WTC11 (cell line): ENCODE measurements around the gene COBL. TPM values are rescaled to one million over a fixed set of nuclear protein-coding genes. Genes with fewer than 3 reads are reported as not detected.

Source experiments
- ATAC-seq: fragments of 200-7000 bp; cut with Tn5 transposase; 2 replicates; pipeline ENCODE4 v1.10.0; 2021; ENCODE audit warnings: mild to moderate bottlenecking, moderate library complexity
- CTCF ChIA-PET: fragments of 300-600 bp; sonication (Branson Sonifier 250); formaldehyde crosslinking; loops from one replicate; lab custom pipeline; 2021; ENCODE audit warnings: antibody characterized with exemption; lab: Charles Lee
- POLR2A ChIA-PET: fragments of 350-600 bp; sonication (Branson Sonifier 250); formaldehyde crosslinking; loops from one replicate; lab custom pipeline; 2021; ENCODE audit warnings: antibody characterized with exemption; lab: Charles Lee
- DNase-seq: peaks from one replicate; pipeline ENCODE4 v3.0.0; 2021; ENCODE audit warnings: low spot score
- H3K27ac Mint-ChIP-seq: 2 replicates; pipeline ENCODE4 v1.8.0; 2021; ENCODE audit warnings: mixed read lengths
- H3K27me3 Mint-ChIP-seq: 2 replicates; pipeline ENCODE4 v1.8.0; 2021; ENCODE audit warnings: low read depth, mild to moderate bottlenecking, moderate library complexity, mixed read lengths
- H3K36me3 Mint-ChIP-seq: 2 replicates; pipeline ENCODE4 v1.8.0; 2021; ENCODE audit warnings: mixed read lengths
- H3K4me1 Mint-ChIP-seq: 2 replicates; pipeline ENCODE4 v1.8.0; 2022; ENCODE audit warnings: mixed read lengths
- H3K4me3 Mint-ChIP-seq: 2 replicates; pipeline ENCODE4 v1.8.0; 2021; ENCODE audit warnings: mild to moderate bottlenecking, moderate library complexity, mixed read lengths
- H3K9me3 Mint-ChIP-seq: 2 replicates; pipeline ENCODE4 v1.8.0; 2021; ENCODE audit warnings: mixed read lengths
- AFF4 ChIP-seq: sonication (generic); formaldehyde crosslinking; IDR thresholded peaks from 2 replicates; pipeline ENCODE4 v1.8.1; 2023; ENCODE audit warnings: mild to moderate bottlenecking, missing genetic modification reagents, borderline replicate concordance
- ATF2 ChIP-seq: sonication (generic); formaldehyde crosslinking; IDR thresholded peaks from 2 replicates; pipeline ENCODE4 v1.8.1; 2022; ENCODE audit warnings: low read depth, missing genetic modification reagents, borderline replicate concordance
- E2F5 ChIP-seq: sonication (generic); formaldehyde crosslinking; IDR thresholded peaks from 2 replicates; pipeline ENCODE4 v1.8.1; 2022; ENCODE audit warnings: mild to moderate bottlenecking, moderate library complexity, missing genetic modification reagents
- ELF4 ChIP-seq: sonication (generic); formaldehyde crosslinking; IDR thresholded peaks from 2 replicates; pipeline ENCODE4 v1.8.1; 2022; ENCODE audit warnings: low read depth, mild to moderate bottlenecking, moderate library complexity, missing genetic modification reagents
- EMX1 ChIP-seq: fragments of 250-450 bp; sonication (Bioruptor Pico); IDR thresholded peaks from 2 replicates; pipeline ENCODE4 v1.8.0; 2021; ENCODE audit warnings: mild to moderate bottlenecking
- GRHL2 ChIP-seq: fragments of 250-450 bp; sonication (Bioruptor Pico); IDR thresholded peaks from 2 replicates; pipeline ENCODE4 v1.8.0; 2022; ENCODE audit warnings: mild to moderate bottlenecking, moderate library complexity; ENCODE audit not compliant: insufficient replicate concordance, severe bottlenecking
- MXD4 ChIP-seq: fragments of 250-450 bp; sonication (Bioruptor Pico); IDR thresholded peaks from 2 replicates; pipeline ENCODE4 v1.8.0; 2021; ENCODE audit warnings: mild to moderate bottlenecking, moderate library complexity, borderline replicate concordance
- MYBL2 ChIP-seq: sonication (generic); formaldehyde crosslinking; IDR thresholded peaks from 2 replicates; pipeline ENCODE4 v1.8.1; 2023; ENCODE audit warnings: mild to moderate bottlenecking, moderate library complexity, missing genetic modification reagents
- NR1H2 ChIP-seq: sonication (generic); formaldehyde crosslinking; IDR thresholded peaks from 2 replicates; pipeline ENCODE4 v1.9.0; 2021; ENCODE audit warnings: mild to moderate bottlenecking, moderate library complexity, missing genetic modification reagents
- RELA ChIP-seq: sonication (generic); formaldehyde crosslinking; IDR thresholded peaks from 2 replicates; pipeline ENCODE4 v1.8.1; 2022; ENCODE audit warnings: missing genetic modification reagents, mild to moderate bottlenecking, borderline replicate concordance
- RORB ChIP-seq: fragments of 250-450 bp; sonication (Bioruptor Pico); IDR thresholded peaks from 2 replicates; pipeline ENCODE4 v1.9.0; 2021; ENCODE audit warnings: mild to moderate bottlenecking
- STAT6 ChIP-seq: sonication (generic); formaldehyde crosslinking; conservative IDR thresholded peaks from 2 replicates; pipeline ENCODE4 v1.8.1; 2023; ENCODE audit warnings: mild to moderate bottlenecking, low read depth, missing genetic modification reagents, moderate library complexity
- ZBTB21 ChIP-seq: sonication (generic); formaldehyde crosslinking; IDR thresholded peaks from 2 replicates; pipeline ENCODE4 v1.8.1; 2023; ENCODE audit warnings: mild to moderate bottlenecking, missing genetic modification reagents, borderline replicate concordance
- ZNF317 ChIP-seq: sonication (generic); formaldehyde crosslinking; IDR thresholded peaks from 2 replicates; pipeline ENCODE4 v1.8.1; 2023; ENCODE audit warnings: low read depth, mild to moderate bottlenecking, moderate library complexity, missing genetic modification reagents, borderline replicate concordance
- ZNF512 ChIP-seq: sonication (generic); formaldehyde crosslinking; IDR thresholded peaks from 2 replicates; pipeline ENCODE4 v1.8.1; 2022; ENCODE audit warnings: missing genetic modification reagents, borderline replicate concordance
- ZNF532 ChIP-seq: fragments of 250-450 bp; sonication (Bioruptor Pico); IDR thresholded peaks from 2 replicates; pipeline ENCODE4 v1.9.0; 2021; ENCODE audit warnings: mild to moderate bottlenecking, borderline replicate concordance
- total RNA-seq: library from RNA; stranded (reverse); gene quantifications from 3 replicates; pipeline ENCODE4 v1.2.3, GENCODE V29; 2021
- TF ChIP-seq, protein P1 (sequence below): sonication (generic); formaldehyde crosslinking; IDR thresholded peaks from 2 replicates; pipeline ENCODE4 v1.8.1; 2023; ENCODE audit warnings: mild to moderate bottlenecking, missing genetic modification reagents, moderate library complexity

Gene COBL
- total RNA-seq, 1 experiment from 2014 or later = 36.5 TPM

- DNase-seq = no peak
- H3K27ac Mint-ChIP-seq = no peak overlapping the region
- TF ChIP-seq ZBTB21 (CRISPR knock-in tag) (no peak), STAT6 (CRISPR knock-in tag) (no peak), MYBL2 (CRISPR knock-in tag) (no peak), ZNF317 (no peak), GRHL2 (CRISPR knock-in tag) (no peak), NR1H2 (CRISPR knock-in tag) (no peak), EMX1 (CRISPR knock-in tag) (no peak), ELF4 (CRISPR knock-in tag) (no peak), ATF2 (CRISPR knock-in tag) (no peak), ZNF512 (CRISPR knock-in tag) (no peak), MXD4 (CRISPR knock-in tag) (no peak), RORB (no peak)
- ChIA-PET CTCF (interaction anchor here (1.4 kb wide), 1 partner anchor 8 kb away, joined by 3 read pairs; no protein-coding TSS in a partner anchor), POLR2A (no interaction called here)
- H3K9me3 Mint-ChIP-seq = peaks cover 15% of the 10 kb centered on the region
- ATAC-seq = no peak
- no peak overlapping the region for H3K4me3 Mint-ChIP-seq
- H3K4me1 Mint-ChIP-seq = peaks cover 24% of the 10 kb centered on the region
- peaks cover 11% of the 10 kb centered on the region for H3K36me3 Mint-ChIP-seq
- no peaks in the 10 kb centered on the region for H3K27me3 Mint-ChIP-seq
These were observed 202.6 kb downstream of the COBL start for GRCh38 chr7:51113962-51114361.

GRCh38 chr7:51113560-51113959, 203.0 kb downstream of the COBL start:
- Mint-ChIP-seq H3K9me3 (peaks cover 15% of the 10 kb centered on the region), H3K4me1 (peaks cover 26% of the 10 kb centered on the region), H3K4me3 (no peak overlapping the region), H3K36me3 (peaks cover 11% of the 10 kb centered on the region), H3K27me3 (no peaks in the 10 kb centered on the region), H3K27ac (no peak overlapping the region)
- DNase-seq (no peak), ATAC-seq (no peak)
- CTCF ChIA-PET = interaction anchor here (1.4 kb wide), 1 partner anchor 9 kb away, joined by 3 read pairs; no protein-coding TSS in a partner anchor
- POLR2A ChIA-PET = no interaction called here
- TF ChIP-seq AFF4 (CRISPR knock-in tag) (no peak), ELF4 (CRISPR knock-in tag) (no peak), E2F5 (CRISPR knock-in tag) (no peak), ZNF532 (CRISPR knock-in tag) (no peak), RELA (CRISPR knock-in tag) (no peak)
- TF ChIP-seq, protein P1, sequence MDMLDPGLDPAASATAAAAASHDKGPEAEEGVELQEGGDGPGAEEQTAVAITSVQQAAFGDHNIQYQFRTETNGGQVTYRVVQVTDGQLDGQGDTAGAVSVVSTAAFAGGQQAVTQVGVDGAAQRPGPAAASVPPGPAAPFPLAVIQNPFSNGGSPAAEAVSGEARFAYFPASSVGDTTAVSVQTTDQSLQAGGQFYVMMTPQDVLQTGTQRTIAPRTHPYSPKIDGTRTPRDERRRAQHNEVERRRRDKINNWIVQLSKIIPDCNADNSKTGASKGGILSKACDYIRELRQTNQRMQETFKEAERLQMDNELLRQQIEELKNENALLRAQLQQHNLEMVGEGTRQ = no peak
